B cell (primary cell): Measurements from ENCODE around the gene WNT11. TPM values are rescaled to one million over a fixed set of nuclear protein-coding genes. Genes with fewer than 3 reads are reported as not detected.

Experiments used
- ATAC-seq: fragments of 200-7000 bp; cut with Tn5 transposase; one replicate; pipeline ENCODE4 v1.10.0; 2021; ENCODE audit warnings: low read depth, mild to moderate bottlenecking, moderate number of reproducible peaks, moderate library complexity
- CTCF ChIA-PET: fragments of 350-600 bp; sonication (Branson Sonifier 250); formaldehyde crosslinking; loops from one replicate; lab custom pipeline; 2021; ENCODE audit warnings: antibody characterized with exemption, inconsistent platforms; lab: Charles Lee
- POLR2A ChIA-PET: fragments of 350-600 bp; sonication (Branson Sonifier 250); formaldehyde crosslinking; loops from one replicate; lab custom pipeline; 2021; ENCODE audit warnings: antibody characterized with exemption; lab: Charles Lee
- DNase-seq: peaks from one replicate; pipeline ENCODE4 v3.0.0; 2013
- H2AFZ ChIP-seq: 2 replicates; pipeline ENCODE4 v1.6.1; 2012; ENCODE audit warnings: mild to moderate bottlenecking, low read depth, low read length; ENCODE audit not compliant: insufficient read depth, poor library complexity, severe bottlenecking
- H3K27ac ChIP-seq, 2 donors: 1 replicate in 1 of 2; 2 replicates in 1 of 2; pipeline ENCODE4 v1.5.1; 2012 to 2013; ENCODE audit warnings: low read length in 2 of 2, mild to moderate bottlenecking in 2 of 2, moderate library complexity in 1 of 2
- H3K27me3 ChIP-seq, 4 experiments: fragments of 200-600 bp in 1 of 4; sonication (generic) in 1 of 4; replicated peaks in 1 of 4; 1 replicate in 2 of 4; 2 replicates in 2 of 4; pipeline versions ENCODE4 v1.6.1 to v1.7.0; 2013 to 2016; ENCODE audit warnings: low read length in 3 of 4, mild to moderate bottlenecking in 2 of 4, mixed read lengths in 1 of 4, moderate library complexity in 1 of 4; ENCODE audit not compliant: insufficient read depth in 4 of 4, control insufficient read depth in 3 of 4; ENCODE audit errors: control extremely low read depth in 1 of 4
- H3K36me3 ChIP-seq, 2 experiments: replicated peaks in 1 of 2; 1 replicate in 1 of 2; 2 replicates in 1 of 2; pipeline versions ENCODE4 v1.6.1 to v1.7.1; 2013; ENCODE audit warnings: low read length in 1 of 2; ENCODE audit not compliant: insufficient read depth in 2 of 2, control insufficient read depth in 1 of 2; ENCODE audit errors: control extremely low read depth in 1 of 2, extremely low read depth in 1 of 2
- H3K4me1 ChIP-seq, 2 donors: fragments of 200-600 bp in 1 of 2; sonication (generic) in 1 of 2; 1 replicate in 1 of 2; 2 replicates in 1 of 2; pipeline versions ENCODE4 v1.5.1 to v1.6.1; 2013 to 2017; ENCODE audit warnings: low read length in 2 of 2; ENCODE audit not compliant: control insufficient read depth in 2 of 2, insufficient read depth in 2 of 2
- H3K4me2 ChIP-seq: replicated peaks from 2 replicates; pipeline ENCODE3; 2012; ENCODE audit warnings: mild to moderate bottlenecking, low read depth, low read length; ENCODE audit not compliant: poor library complexity, severe bottlenecking
- H3K4me3 ChIP-seq, 5 experiments: fragments of 200-600 bp in 1 of 5; sonication (generic) in 1 of 5; 1 replicate in 3 of 5; 2 replicates in 2 of 5; pipeline versions ENCODE4 v1.5.1 to v1.7.0; 2011 to 2016; ENCODE audit warnings: low read length in 4 of 5, mild to moderate bottlenecking in 4 of 5, low read depth in 2 of 5, control low read depth in 1 of 5, moderate library complexity in 1 of 5; ENCODE audit not compliant: insufficient read depth in 1 of 5; ENCODE audit errors: control extremely low read depth in 1 of 5, extremely low read depth in 1 of 5
- H3K79me2 ChIP-seq: fragments of 200-600 bp; sonication (generic); one replicate; pipeline ENCODE4 v1.6.0; 2016; ENCODE audit warnings: low read length; ENCODE audit not compliant: control insufficient read depth, insufficient read depth
- H3K9ac ChIP-seq: fragments of 200-600 bp; sonication (generic); 2 replicates; pipeline ENCODE4 v1.6.1; 2017; ENCODE audit warnings: mild to moderate bottlenecking, low read length, moderate library complexity
- H3K9me3 ChIP-seq, 3 donors: one replicate each; pipeline versions ENCODE4 v1.6.1 to v1.7.1; 2013; ENCODE audit warnings: low read length in 2 of 3; ENCODE audit not compliant: control insufficient read depth in 2 of 3, insufficient read depth in 1 of 3; ENCODE audit errors: control extremely low read depth in 1 of 3
- H4K20me1 ChIP-seq: 2 replicates; pipeline ENCODE4 v1.6.0; 2012; ENCODE audit warnings: mild to moderate bottlenecking, low read length; ENCODE audit not compliant: insufficient read depth, control insufficient read depth, poor library complexity, severe bottlenecking
- H3K27ac Mint-ChIP-seq: one replicate; pipeline ENCODE4 v1.8.0; 2021; ENCODE audit warnings: mixed read lengths
- H3K27me3 Mint-ChIP-seq: one replicate; pipeline ENCODE4 v1.8.0; 2021; ENCODE audit warnings: mixed read lengths
- H3K4me1 Mint-ChIP-seq: one replicate; pipeline ENCODE4 v1.8.0; 2021; ENCODE audit warnings: mixed read lengths
- H3K4me3 Mint-ChIP-seq: one replicate; pipeline ENCODE4 v1.8.0; 2021; ENCODE audit warnings: mixed read lengths
- H3K9me3 Mint-ChIP-seq: one replicate; pipeline ENCODE4 v1.8.0; 2022; ENCODE audit warnings: mixed read lengths; ENCODE audit not compliant: insufficient read depth
- EZH2 ChIP-seq: IDR thresholded peaks from 2 replicates; pipeline ENCODE4 v1.6.1; 2012; ENCODE audit warnings: borderline replicate concordance, low read depth, mild to moderate bottlenecking, moderate library complexity, low read length; ENCODE audit not compliant: insufficient read depth, poor library complexity, severe bottlenecking
- WGBS: methylation state at CpG from one replicate; pipeline ENCODE4 v1.1.5; 2013; ENCODE audit warnings: missing lambda C conversion rate; ENCODE audit not compliant: insufficient coverage; 5-methylcytosine and 5-hydroxymethylcytosine counted together
- intact Hi-C: fragments of 100-400 bp; cut with micrococcal nuclease; formaldehyde crosslinking; loops from one replicate; pipeline ENCODE4 v1.10.0; 2022
- polyA plus RNA-seq: library from polyadenylated mRNA; depleted of rRNA; stranded (reverse); fragments of >200 nt; gene quantifications from 2 replicates; pipeline ENCODE4 v1.2.3, GENCODE V29; 2012
- total RNA-seq, 2 donors: library from RNA; stranded (reverse); fragments of 120-200 nt in 1 of 2; gene quantifications; 1 replicate in 1 of 2; 2 replicates in 1 of 2; pipeline versions ENCODE4 v1.2.3 to v1.2.4, GENCODE V29; 2013 to 2022
- TF ChIP-seq, protein P1 (sequence below): fragments of 200-600 bp; IDR thresholded peaks from one replicate; pipeline ENCODE4 v1.8.0; 2022; ENCODE audit warnings: antibody characterized with exemption, mild to moderate bottlenecking

The WNT11 gene
- total and polyA plus RNA-seq, 2 donors (not counting 1 experiment from before 2014, with no cell fraction given) = 0.39 TPM; not detected in 1

DNA sequence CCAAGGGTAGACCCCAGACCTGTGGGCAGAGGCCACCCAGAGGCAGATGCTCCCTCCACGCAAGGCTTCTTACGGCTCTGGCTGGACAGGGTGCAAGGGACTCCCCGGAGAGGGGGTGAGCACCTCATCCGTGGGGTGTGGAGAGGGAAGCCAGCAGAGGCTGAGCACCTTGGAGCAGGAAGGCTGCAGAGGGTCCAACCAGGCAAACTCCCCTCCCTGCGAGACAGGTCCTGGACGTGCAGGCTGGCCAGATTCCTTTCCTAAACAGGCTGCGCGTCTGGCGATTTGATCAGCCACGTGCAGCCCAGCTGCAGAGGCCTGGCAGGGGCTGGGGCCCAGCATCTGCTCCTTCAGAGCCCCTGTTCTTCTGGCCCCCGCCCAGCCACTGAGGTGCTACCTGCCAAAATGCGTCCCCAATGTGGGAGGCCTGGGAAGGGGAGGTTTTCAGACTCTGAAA, 49.3 kb downstream of the WNT11 start:
- intact Hi-C loops = loop anchor here (10.0 kb wide), 1 partner anchor 432 kb away; no protein-coding TSS in a partner anchor
- no peaks in the 10 kb centered on the region for H3K27me3 ChIP-seq
- no peak overlapping the region for H3K4me2 ChIP-seq
- POLR2A ChIA-PET = no interaction called here
- CTCF ChIA-PET = interaction anchor here (1.1 kb wide), 1 partner anchor 261 kb away, joined by 6 read pairs; no protein-coding TSS in a partner anchor
- TF ChIP-seq, protein P1, sequence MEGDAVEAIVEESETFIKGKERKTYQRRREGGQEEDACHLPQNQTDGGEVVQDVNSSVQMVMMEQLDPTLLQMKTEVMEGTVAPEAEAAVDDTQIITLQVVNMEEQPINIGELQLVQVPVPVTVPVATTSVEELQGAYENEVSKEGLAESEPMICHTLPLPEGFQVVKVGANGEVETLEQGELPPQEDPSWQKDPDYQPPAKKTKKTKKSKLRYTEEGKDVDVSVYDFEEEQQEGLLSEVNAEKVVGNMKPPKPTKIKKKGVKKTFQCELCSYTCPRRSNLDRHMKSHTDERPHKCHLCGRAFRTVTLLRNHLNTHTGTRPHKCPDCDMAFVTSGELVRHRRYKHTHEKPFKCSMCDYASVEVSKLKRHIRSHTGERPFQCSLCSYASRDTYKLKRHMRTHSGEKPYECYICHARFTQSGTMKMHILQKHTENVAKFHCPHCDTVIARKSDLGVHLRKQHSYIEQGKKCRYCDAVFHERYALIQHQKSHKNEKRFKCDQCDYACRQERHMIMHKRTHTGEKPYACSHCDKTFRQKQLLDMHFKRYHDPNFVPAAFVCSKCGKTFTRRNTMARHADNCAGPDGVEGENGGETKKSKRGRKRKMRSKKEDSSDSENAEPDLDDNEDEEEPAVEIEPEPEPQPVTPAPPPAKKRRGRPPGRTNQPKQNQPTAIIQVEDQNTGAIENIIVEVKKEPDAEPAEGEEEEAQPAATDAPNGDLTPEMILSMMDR = no peak
- TF ChIP-seq EZH2 = no peak
- H4K20me1 ChIP-seq = no peaks in the 10 kb centered on the region
- WGBS = 80% methylated on average over 12 of the region's 12 CpGs
- Mint-ChIP-seq H3K4me1 (peaks cover 19% of the 10 kb centered on the region), H3K27ac (no peak overlapping the region), H3K27me3 (no peaks in the 10 kb centered on the region), H3K9me3 (no peaks in the 10 kb centered on the region), H3K4me3 (no peak overlapping the region)
- no peak overlapping the region for H3K9ac ChIP-seq
- H3K4me3 ChIP-seq = no peak overlapping the region
- DNase-seq = no peak
- ATAC-seq = no peak
- H3K27ac ChIP-seq = no peak overlapping the region
- no peaks in the 10 kb centered on the region for H3K79me2 ChIP-seq
- peaks cover 16 to 19% of the 10 kb centered on the region in 2 donors for H3K4me1 ChIP-seq
- no peaks in the 10 kb centered on the region for H3K9me3 ChIP-seq
- H3K36me3 ChIP-seq = no peaks in the 10 kb centered on the region
- no peak overlapping the region for H2AFZ ChIP-seq

DNA sequence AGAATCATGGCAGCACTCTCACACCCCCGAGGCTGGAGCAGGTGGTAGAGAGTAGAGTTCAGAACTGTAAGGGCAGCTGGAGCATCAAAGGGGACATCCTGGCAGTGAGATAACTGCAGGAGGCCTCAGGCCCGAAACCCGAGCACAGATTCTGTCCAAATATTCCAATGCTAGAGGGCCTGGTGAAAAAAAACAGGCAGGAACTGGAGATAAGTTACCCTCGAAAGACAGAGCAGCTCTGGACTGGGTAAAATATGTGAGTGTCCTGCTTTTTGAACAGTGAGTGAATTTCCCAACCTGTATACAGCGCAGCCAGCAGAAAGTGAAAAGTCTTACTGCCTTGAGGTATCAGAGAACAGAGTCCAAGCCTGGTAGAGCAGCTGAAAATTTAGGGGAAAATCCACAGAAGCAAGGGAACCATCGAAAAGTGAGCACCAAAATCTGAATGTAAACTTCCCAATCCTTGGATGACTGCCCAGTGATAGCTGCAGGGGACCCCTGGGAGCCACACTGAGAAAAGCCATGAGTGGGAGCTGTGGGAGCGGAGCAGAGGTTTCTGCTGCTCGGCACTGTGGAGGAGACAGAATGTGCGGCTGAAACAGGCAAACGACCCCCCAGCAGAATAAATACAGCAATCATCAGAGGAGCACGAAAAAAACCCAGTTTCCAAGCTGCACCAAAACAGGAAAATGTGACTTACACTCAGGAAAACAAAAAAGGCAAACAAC, 50.6 kb downstream of the WNT11 start:
- 97% methylated on average over 7 of the region's 11 CpGs for WGBS
- H3K27ac ChIP-seq = no peak overlapping the region
- H3K4me3 Mint-ChIP-seq = no peak overlapping the region
- no peak overlapping the region for H3K4me3 ChIP-seq
- CTCF ChIA-PET = interaction anchor here (1.1 kb wide), 1 partner anchor 259 kb away, joined by 3 read pairs; no protein-coding TSS in a partner anchor
- H4K20me1 ChIP-seq = no peaks in the 10 kb centered on the region
- DNase-seq (no peak), ATAC-seq (no peak)
- no peaks in the 10 kb centered on the region for H3K9me3 ChIP-seq
- no peaks in the 10 kb centered on the region for H3K27me3 Mint-ChIP-seq
- intact Hi-C loops = loop anchor here (10.0 kb wide), 1 partner anchor 431 kb away; no protein-coding TSS in a partner anchor
- no peak overlapping the region for H3K27ac Mint-ChIP-seq
- no peak for TF ChIP-seq EZH2
- TF ChIP-seq, protein P1 = no peak
- H3K36me3 ChIP-seq = no peaks in the 10 kb centered on the region
- H3K9ac ChIP-seq = no peak overlapping the region
- no peak overlapping the region for H3K4me2 ChIP-seq
- H3K9me3 Mint-ChIP-seq = no peaks in the 10 kb centered on the region
- no peak overlapping the region for H2AFZ ChIP-seq
- H3K4me1 Mint-ChIP-seq = peaks cover 25% of the 10 kb centered on the region
- no peaks in the 10 kb centered on the region for H3K79me2 ChIP-seq
- H3K27me3 ChIP-seq = no peaks in the 10 kb centered on the region
- POLR2A ChIA-PET = no interaction called here
- peaks cover 18 to 21% of the 10 kb centered on the region in 2 donors for H3K4me1 ChIP-seq
